Measurements from ENCODE around the gene ZNF577. TPM values are rescaled to one million over a fixed set of nuclear protein-coding genes. Genes with fewer than 3 reads are reported as not detected.

ZNF577 gene
- total and polyA plus RNA-seq, 12 donors: 6.2 to 54.6 (median 17.4) TPM

DNA sequence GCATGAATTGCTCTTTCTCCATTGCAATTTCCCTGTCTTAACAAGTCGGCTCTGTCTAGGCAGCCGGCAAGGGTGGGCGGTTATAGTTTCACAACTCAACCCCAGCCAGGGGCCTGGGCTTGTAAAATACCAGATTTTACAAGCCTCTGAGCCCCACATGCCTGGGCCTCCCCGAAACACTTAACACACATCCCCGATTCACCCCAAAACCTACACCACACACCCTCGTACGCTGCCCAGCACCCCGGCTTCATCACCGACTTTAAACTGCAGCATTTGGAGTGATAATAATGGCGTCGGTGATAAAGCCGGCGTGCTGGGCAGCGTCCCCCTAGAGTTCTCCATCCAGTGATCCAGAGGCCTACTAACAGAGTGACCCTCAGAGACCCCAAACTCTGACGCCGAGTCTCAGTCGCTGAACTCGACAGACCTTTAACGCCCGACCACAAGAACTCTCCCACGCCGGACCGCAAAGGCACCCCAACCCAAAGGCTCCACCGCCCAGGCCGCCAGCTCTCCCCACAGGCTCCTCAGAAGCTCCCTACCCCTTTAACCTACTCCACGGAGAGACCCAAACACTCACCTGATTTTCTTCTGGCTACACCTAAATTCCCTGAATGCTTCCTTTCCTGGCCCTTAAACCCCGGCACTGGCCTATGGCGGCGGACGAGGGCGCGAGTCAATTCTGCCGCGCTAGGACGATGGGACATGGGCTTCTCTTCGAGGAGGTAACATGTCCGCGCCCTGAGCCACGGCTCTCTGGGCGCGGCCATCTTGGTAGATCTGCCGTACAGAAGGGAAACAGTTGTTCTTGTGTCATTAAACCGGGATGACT lies 16.8 kb upstream of the ZNF577 start, which contains the start of gene ZNF649:
TSS of gene ZNF649 (minus strand) at position 687 of the 835 bp plus-strand sequence. CDS start 4,910 bp downstream, outside the sequence.
- 0 to 1% (median 0%) methylated on average over 41 to 43 of the region's 43 CpGs for WGBS, 4 donors
- peak; percentile 78 to 86 (median 81) for DNase-seq
- intact Hi-C loops (cut with DNase I): no loop called here
- H3K4me1 ChIP-seq (replicated peaks in 1 of 2): peaks cover 9 to 10% of the 10 kb centered on the region in 2 donors
- H3K4me3 ChIP-seq: peak within 1 kb of the TSS; percentile 31 to 94 (median 64)
- H3K36me3 ChIP-seq (replicated peaks in 1 of 2): peaks cover 0 to 4% of the 10 kb centered on the region in 2 donors
- peaks cover 0 to 9% (median 0%) of the 10 kb centered on the region in 3 donors for H3K9me3 ChIP-seq (replicated peaks in 1 of 3)
- H3K27ac ChIP-seq: peak within 1 kb of the TSS; percentile 11 to 89 (median 79)
- no peaks in the 10 kb centered on the region for H3K27me3 ChIP-seq
- peak in 1 of 2 donors; percentile 36 for TF ChIP-seq POLR2A (IDR thresholded peaks at IDR 0.05)
- TF ChIP-seq, protein P1, sequence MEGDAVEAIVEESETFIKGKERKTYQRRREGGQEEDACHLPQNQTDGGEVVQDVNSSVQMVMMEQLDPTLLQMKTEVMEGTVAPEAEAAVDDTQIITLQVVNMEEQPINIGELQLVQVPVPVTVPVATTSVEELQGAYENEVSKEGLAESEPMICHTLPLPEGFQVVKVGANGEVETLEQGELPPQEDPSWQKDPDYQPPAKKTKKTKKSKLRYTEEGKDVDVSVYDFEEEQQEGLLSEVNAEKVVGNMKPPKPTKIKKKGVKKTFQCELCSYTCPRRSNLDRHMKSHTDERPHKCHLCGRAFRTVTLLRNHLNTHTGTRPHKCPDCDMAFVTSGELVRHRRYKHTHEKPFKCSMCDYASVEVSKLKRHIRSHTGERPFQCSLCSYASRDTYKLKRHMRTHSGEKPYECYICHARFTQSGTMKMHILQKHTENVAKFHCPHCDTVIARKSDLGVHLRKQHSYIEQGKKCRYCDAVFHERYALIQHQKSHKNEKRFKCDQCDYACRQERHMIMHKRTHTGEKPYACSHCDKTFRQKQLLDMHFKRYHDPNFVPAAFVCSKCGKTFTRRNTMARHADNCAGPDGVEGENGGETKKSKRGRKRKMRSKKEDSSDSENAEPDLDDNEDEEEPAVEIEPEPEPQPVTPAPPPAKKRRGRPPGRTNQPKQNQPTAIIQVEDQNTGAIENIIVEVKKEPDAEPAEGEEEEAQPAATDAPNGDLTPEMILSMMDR (IDR thresholded peaks at IDR 0.05): no peak

DNA sequence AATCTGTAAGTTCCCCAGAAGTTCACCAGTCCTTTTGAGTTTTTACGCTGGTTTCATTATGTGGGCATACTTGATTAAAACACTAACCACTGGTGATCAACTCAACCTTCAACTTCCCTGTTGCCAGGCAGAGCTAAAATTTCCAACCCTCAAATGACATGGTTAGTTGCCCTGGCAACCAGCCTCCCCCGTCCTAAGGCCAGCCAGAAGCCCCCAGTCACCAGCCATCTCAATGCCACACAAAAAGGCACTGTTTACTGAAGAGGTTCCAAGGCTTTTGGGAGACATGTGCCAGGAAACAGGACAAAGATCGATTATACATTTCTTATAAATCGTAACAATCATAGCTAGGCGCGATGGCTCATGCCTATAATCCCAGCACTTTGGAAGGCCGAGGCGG lies 15.4 kb upstream of the ZNF577 start:
- H3K4me1 ChIP-seq (replicated peaks in 1 of 2): peaks cover 9 to 10% of the 10 kb centered on the region in 2 donors
- H3K27ac ChIP-seq: no peak overlapping the region
- peaks cover 0 to 13% of the 10 kb centered on the region in 2 donors for H3K36me3 ChIP-seq (replicated peaks in 1 of 2)
- 77 to 85% (median 83%) methylated on average over 8 of the region's 8 CpGs for WGBS, 4 donors
- no peak overlapping the region for H3K4me3 ChIP-seq
- intact Hi-C loops (cut with DNase I): no loop called here
- H3K27me3 ChIP-seq: no peaks in the 10 kb centered on the region
- peaks cover 0 to 9% (median 0%) of the 10 kb centered on the region in 3 donors for H3K9me3 ChIP-seq (replicated peaks in 1 of 3)
- TF ChIP-seq, protein P1 (IDR thresholded peaks at IDR 0.05): no peak
- TF ChIP-seq POLR2A (IDR thresholded peaks at IDR 0.05): no peak
- no peak for DNase-seq

DNA sequence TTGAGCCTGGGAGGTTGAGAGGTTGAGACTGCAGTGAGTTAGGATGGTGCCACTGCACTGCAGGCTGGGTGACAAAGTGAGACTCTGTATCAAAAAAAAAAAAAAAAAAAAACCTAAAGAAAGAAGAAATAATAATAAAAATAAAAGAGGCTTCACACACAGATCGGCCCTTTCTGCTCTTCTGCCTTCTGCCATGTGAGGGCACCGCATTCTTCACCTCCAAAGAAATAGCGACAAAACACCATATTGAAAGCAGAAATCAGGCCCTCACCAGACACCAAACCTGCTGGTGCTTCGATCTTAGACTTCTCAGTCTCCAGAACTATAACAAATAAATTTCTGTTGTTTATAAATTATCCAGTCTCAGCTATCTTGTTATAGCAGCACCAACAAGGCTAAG lies 14.1 kb upstream of the ZNF577 start:
- TF ChIP-seq, protein P1 (IDR thresholded peaks at IDR 0.05): no peak
- TF ChIP-seq POLR2A (IDR thresholded peaks at IDR 0.05): no peak
- Histone ChIP-seq H3K9me3 (replicated peaks in 1 of 3) (peaks cover 0 to 9% (median 0%) of the 10 kb centered on the region in 3 donors), H3K27ac (no peak overlapping the region), H3K4me1 (replicated peaks in 1 of 2) (peaks cover 9 to 10% of the 10 kb centered on the region in 2 donors), H3K4me3 (no peak overlapping the region), H3K27me3 (no peaks in the 10 kb centered on the region), H3K36me3 (replicated peaks in 1 of 2) (peaks cover 0 to 17% of the 10 kb centered on the region in 2 donors)
- WGBS, 4 donors: 92 to 95% (median 93%) methylated on average over 4 of the region's 4 CpGs
- DNase-seq: no peak
- intact Hi-C loops (cut with DNase I): no loop called here

DNA sequence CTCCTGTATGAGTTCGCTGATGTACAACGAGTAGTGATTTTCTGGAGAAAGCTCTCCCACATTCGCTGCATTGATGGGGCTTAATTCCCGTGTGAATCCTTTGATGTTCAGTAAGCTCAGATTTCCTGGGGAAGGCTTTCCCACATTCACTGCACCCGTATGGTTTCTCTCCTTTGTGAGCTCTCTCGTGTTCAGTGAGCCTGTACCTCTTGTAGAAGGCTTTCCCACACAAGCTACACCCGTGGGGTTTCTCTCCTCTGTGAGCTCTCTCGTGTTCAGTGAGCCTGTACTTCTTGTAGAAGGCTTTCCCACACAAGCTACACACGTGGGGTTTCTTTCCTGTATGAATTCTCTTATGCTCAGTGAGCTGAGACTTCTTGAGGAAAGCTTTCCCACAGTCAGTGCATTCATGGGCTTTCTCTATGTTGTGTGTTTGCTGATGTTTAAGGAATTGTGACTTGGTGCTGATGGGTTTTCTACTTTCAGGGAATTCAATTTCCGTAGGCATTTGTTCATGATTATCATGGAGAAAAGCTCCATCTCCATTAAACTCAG lies 3.5 kb upstream of the ZNF577 start:
- Histone ChIP-seq H3K9me3 (replicated peaks in 1 of 3) (peaks cover 0 to 65% (median 28%) of the 10 kb centered on the region in 3 donors), H3K4me3 (peak overlapping the region in 1 of 4 donors; percentile 19), H3K27me3 (no peaks in the 10 kb centered on the region), H3K36me3 (replicated peaks in 1 of 2) (peaks cover 0 to 49% of the 10 kb centered on the region in 2 donors), H3K4me1 (replicated peaks in 1 of 2) (peaks cover 0 to 9% of the 10 kb centered on the region in 2 donors), H3K27ac (no peak overlapping the region)
- TF ChIP-seq POLR2A (IDR thresholded peaks at IDR 0.05): no peak
- TF ChIP-seq, protein P1 (IDR thresholded peaks at IDR 0.05): no peak
- WGBS, 4 donors: 96 to 99% (median 99%) methylated on average over 10 of the region's 10 CpGs
- DNase-seq: no peak
- intact Hi-C loops (cut with DNase I): no loop called here
